H9 (cell line): ENCODE measurements around the gene RPRD2. TPM values are rescaled to one million over a fixed set of nuclear protein-coding genes. Genes with fewer than 3 reads are reported as not detected.

Experiments used
- DNase-seq: peaks from one replicate; pipeline ENCODE4 v3.0.0-alpha.2; 2017
- H2AFZ ChIP-seq: one replicate; pipeline ENCODE4 v1.6.1; 2013; ENCODE audit warnings: mild to moderate bottlenecking, low read length, control low read depth, moderate library complexity
- H2AK5ac ChIP-seq: 2 replicates; pipeline ENCODE4 v1.6.1; 2013; ENCODE audit warnings: low read length, control low read depth, mixed read lengths; ENCODE audit not compliant: insufficient read length
- H2BK120ac ChIP-seq: one replicate; pipeline ENCODE4 v1.6.1; 2013; ENCODE audit warnings: low read depth, mild to moderate bottlenecking, low read length, control low read depth, inconsistent platforms; ENCODE audit not compliant: poor library complexity, severe bottlenecking
- H2BK12ac ChIP-seq: 2 replicates; pipeline ENCODE4 v1.6.1; 2013; ENCODE audit warnings: low read length, control low read depth, mixed read lengths, low read depth; ENCODE audit not compliant: insufficient read length
- H2BK15ac ChIP-seq: 2 replicates; pipeline ENCODE4 v1.6.1; 2013; ENCODE audit warnings: low read depth, low read length, control low read depth
- H2BK20ac ChIP-seq: one replicate; pipeline ENCODE4 v1.6.1; 2013; ENCODE audit warnings: low read depth, mild to moderate bottlenecking, low read length, control low read depth, inconsistent platforms; ENCODE audit not compliant: poor library complexity, severe bottlenecking
- H2BK5ac ChIP-seq: 2 replicates; pipeline ENCODE4 v1.6.1; 2013; ENCODE audit warnings: low read length, control low read depth, mixed read lengths; ENCODE audit not compliant: insufficient read length
- H3K14ac ChIP-seq: 2 replicates; pipeline ENCODE4 v1.6.1; 2013; ENCODE audit warnings: low read length, control low read depth; ENCODE audit not compliant: insufficient read depth
- H3K18ac ChIP-seq: 2 replicates; pipeline ENCODE4 v1.6.1; 2013; ENCODE audit warnings: low read depth, mild to moderate bottlenecking, mixed read lengths, low read length, control low read depth; ENCODE audit not compliant: insufficient read length
- H3K23ac ChIP-seq: 2 replicates; pipeline ENCODE4 v1.6.1; 2013; ENCODE audit warnings: low read length, control low read depth, mixed read lengths, low read depth; ENCODE audit not compliant: insufficient read length
- H3K23me2 ChIP-seq: 2 replicates; pipeline ENCODE4 v1.6.1; 2013; ENCODE audit warnings: low read depth, mild to moderate bottlenecking, mixed read lengths, low read length, control low read depth; ENCODE audit not compliant: insufficient read length, poor library complexity, severe bottlenecking
- H3K27ac ChIP-seq: 2 replicates; pipeline ENCODE4 v1.5.1; 2013; ENCODE audit warnings: low read length, control low read depth, mixed read lengths, low read depth; ENCODE audit not compliant: insufficient read length
- H3K27me3 ChIP-seq: 2 replicates; pipeline ENCODE4 v1.6.1; 2013; ENCODE audit warnings: low read length, control low read depth, inconsistent platforms; ENCODE audit not compliant: insufficient read depth
- H3K4ac ChIP-seq: 2 replicates; pipeline ENCODE4 v1.6.1; 2013; ENCODE audit warnings: low read depth, mild to moderate bottlenecking, control low read depth, inconsistent platforms, low read length, moderate library complexity
- H3K4me1 ChIP-seq: 2 replicates; pipeline ENCODE4 v1.6.1; 2013; ENCODE audit warnings: low read length, control low read depth, inconsistent platforms; ENCODE audit not compliant: insufficient read depth
- H3K4me2 ChIP-seq: 2 replicates; pipeline ENCODE4 v1.6.1; 2013; ENCODE audit warnings: low read length, control low read depth, mixed read lengths; ENCODE audit not compliant: insufficient read length, insufficient read depth
- H3K56ac ChIP-seq: 2 replicates; pipeline ENCODE4 v1.6.1; 2013; ENCODE audit warnings: low read depth, mild to moderate bottlenecking, mixed read lengths, low read length, control low read depth; ENCODE audit not compliant: insufficient read length
- H3K79me1 ChIP-seq: 2 replicates; pipeline ENCODE4 v1.6.1; 2013; ENCODE audit warnings: low read depth, mild to moderate bottlenecking, moderate library complexity, low read length, control low read depth, inconsistent platforms; ENCODE audit not compliant: insufficient read depth, poor library complexity, severe bottlenecking
- H3K79me2 ChIP-seq: 2 replicates; pipeline ENCODE4 v1.6.1; 2013; ENCODE audit warnings: low read length, control low read depth, inconsistent platforms; ENCODE audit not compliant: insufficient read depth
- H3K9ac ChIP-seq: 2 replicates; pipeline ENCODE4 v1.6.1; 2013; ENCODE audit warnings: low read length, control low read depth, mixed read lengths; ENCODE audit not compliant: insufficient read length; ENCODE audit errors: extremely low read depth
- H3K9me3 ChIP-seq: one replicate; pipeline ENCODE4 v1.6.1; 2013; ENCODE audit warnings: low read depth, low read length, inconsistent platforms; ENCODE audit not compliant: control insufficient read depth
- H3T11ph ChIP-seq: one replicate; pipeline ENCODE4 v1.6.1; 2013; ENCODE audit warnings: mild to moderate bottlenecking, low read length, control low read depth, inconsistent platforms
- H4K20me1 ChIP-seq: one replicate; pipeline ENCODE4 v1.6.1; 2013; ENCODE audit not compliant: control insufficient read depth, insufficient read length, insufficient read depth
- H4K5ac ChIP-seq: 2 replicates; pipeline ENCODE4 v1.6.1; 2013; ENCODE audit warnings: low read depth, mild to moderate bottlenecking, mixed read lengths, low read length, control low read depth; ENCODE audit not compliant: insufficient read length
- H4K8ac ChIP-seq: replicated peaks from 2 replicates; pipeline ENCODE4 v1.6.1; 2013; ENCODE audit warnings: low read length, control low read depth, mixed read lengths, low read depth; ENCODE audit not compliant: insufficient read length
- H4K91ac ChIP-seq: 2 replicates; pipeline ENCODE4 v1.6.1; 2013; ENCODE audit warnings: low read depth, mild to moderate bottlenecking, moderate library complexity, mixed read lengths, low read length, control low read depth; ENCODE audit not compliant: insufficient read length
- H3K27ac Mint-ChIP-seq, 3 experiments: 2 replicates in 2 of 3; 3 replicates in 1 of 3; pipeline ENCODE4 v1.8.0; 2020 to 2021; ENCODE audit warnings: mixed read lengths in 3 of 3, mild to moderate bottlenecking in 1 of 3, moderate library complexity in 1 of 3
- H3K27me3 Mint-ChIP-seq: 2 replicates; pipeline ENCODE4 v1.8.0; 2021; ENCODE audit warnings: low read depth, mild to moderate bottlenecking, moderate library complexity, mixed read lengths
- H3K36me3 Mint-ChIP-seq, 3 experiments: 2 replicates in 2 of 3; 3 replicates in 1 of 3; pipeline ENCODE4 v1.8.0; 2020 to 2021; ENCODE audit warnings: low read depth in 3 of 3, mixed read lengths in 3 of 3; ENCODE audit not compliant: insufficient read depth in 1 of 3
- H3K4me1 Mint-ChIP-seq, 2 experiments: 2 replicates each; pipeline ENCODE4 v1.8.0; 2020; ENCODE audit warnings: mixed read lengths in 2 of 2
- H3K4me3 Mint-ChIP-seq, 2 experiments: 2 replicates in 1 of 2; 3 replicates in 1 of 2; pipeline ENCODE4 v1.8.0; 2020 to 2021; ENCODE audit warnings: mild to moderate bottlenecking in 2 of 2, mixed read lengths in 2 of 2, moderate library complexity in 1 of 2
- H3K9me3 Mint-ChIP-seq, 2 experiments: 2 replicates in 1 of 2; 3 replicates in 1 of 2; pipeline ENCODE4 v1.8.0; 2020; ENCODE audit warnings: mild to moderate bottlenecking in 2 of 2, mixed read lengths in 2 of 2, moderate library complexity in 1 of 2
- CTCF ChIP-seq: fragments of 200-600 bp; sonication (generic); conservative IDR thresholded peaks from 3 replicates; pipeline ENCODE4 v1.8.0; 2021; ENCODE audit warnings: antibody characterized with exemption, mild to moderate bottlenecking
- WGBS: extraction: QIAGEN DNeasy Blood & Tissue Kit; methylation state at CpG from one replicate; pipeline ENCODE4 v1.1.7; 2013; ENCODE audit warnings: missing lambda C conversion rate, low lambda C conversion rate, mixed read lengths; ENCODE audit not compliant: insufficient read length; ENCODE audit errors: extremely low coverage; 5-methylcytosine and 5-hydroxymethylcytosine counted together
- total RNA-seq: library from RNA; stranded (reverse); gene quantifications from 2 replicates; pipeline ENCODE4 v1.2.1, GENCODE V29; 2021

Gene RPRD2
- total RNA-seq, 1 experiment from 2014 or later: 39.0 TPM

GRCh38 chr1:150420560-150421265 lies 56.8 kb downstream of the RPRD2 start:
- Histone ChIP-seq H4K5ac (no peak overlapping the region), H4K20me1 (no peaks in the 10 kb centered on the region), H3K79me1 (no peaks in the 10 kb centered on the region), H3K18ac (no peak overlapping the region), H3K9ac (no peak overlapping the region), H3K4ac (no peak overlapping the region), H3T11ph (no peak overlapping the region), H3K14ac (no peak overlapping the region), H2AK5ac (no peak overlapping the region), H3K23me2 (no peaks in the 10 kb centered on the region), H3K23ac (no peak overlapping the region), H2BK20ac (no peak overlapping the region), H4K91ac (no peak overlapping the region), H3K9me3 (no peaks in the 10 kb centered on the region), H3K79me2 (no peaks in the 10 kb centered on the region), H2BK12ac (no peak overlapping the region), H2BK5ac (no peak overlapping the region), H2BK15ac (no peak overlapping the region), H4K8ac (no peak overlapping the region), H3K4me1 (no peaks in the 10 kb centered on the region), H3K27me3 (no peaks in the 10 kb centered on the region), H3K27ac (no peak overlapping the region), H3K56ac (no peak overlapping the region), H3K4me2 (no peak overlapping the region), H2AFZ (no peak overlapping the region), H2BK120ac (no peak overlapping the region)
- Mint-ChIP-seq H3K9me3 (no peaks in the 10 kb centered on the region), H3K36me3 (peaks cover 3 to 23% (median 6%) of the 10 kb centered on the region in 3 experiments; a peak in 5 of 7 replicates), H3K4me3 (no peak overlapping the region), H3K4me1 (no peaks in the 10 kb centered on the region), H3K27me3 (no peaks in the 10 kb centered on the region), H3K27ac (no peak overlapping the region)
- WGBS: no CpG with 5 or more reads among the region's 5 CpGs
- DNase-seq: no peak
- no peak for TF ChIP-seq CTCF
